Activated naive CD4-positive, alpha-beta T cell (primary cell): ENCODE results near the gene BLOC1S1.

Source experiments
- DNase-seq, 4 experiments: peaks; one replicate each; lab custom pipeline; 2025; lab: John Stamatoyannopoulos, UW

BLOC1S1 gene

DNA sequence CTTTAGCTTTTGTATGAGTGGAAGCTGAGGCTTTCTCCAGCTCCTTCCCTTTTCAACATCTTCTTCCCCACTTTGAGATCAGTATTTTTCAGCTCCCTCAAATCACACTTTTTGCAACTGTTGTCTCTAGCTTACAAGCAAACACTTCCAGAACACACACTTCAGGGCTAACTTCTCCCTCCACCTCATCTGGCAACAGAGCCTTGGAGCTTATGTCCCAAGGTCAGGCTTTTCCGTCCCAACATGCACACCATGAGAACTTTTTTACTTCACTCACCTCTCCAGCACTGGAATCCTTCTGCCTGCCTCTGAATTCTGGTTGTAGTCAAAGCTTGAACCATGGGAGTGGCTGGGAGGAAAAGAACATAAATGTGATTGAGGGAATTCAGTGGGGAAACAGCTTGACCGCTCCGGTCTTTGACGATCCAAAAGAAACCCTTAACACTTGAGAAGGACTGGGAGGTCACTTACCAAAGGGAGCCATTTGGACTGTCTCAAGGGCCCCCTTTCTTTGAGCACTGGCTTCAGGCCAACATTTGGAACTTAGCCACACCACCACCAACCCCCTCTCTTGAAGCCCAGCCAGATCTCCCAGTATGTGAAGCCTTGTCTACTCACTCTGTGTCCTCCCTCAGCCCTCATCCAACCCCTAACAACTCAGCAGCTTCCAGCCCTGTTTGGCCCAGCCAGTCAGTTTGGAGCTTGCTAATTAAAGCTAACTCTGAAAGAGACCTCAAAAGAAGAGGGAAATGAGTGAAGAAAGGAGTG lies 3.9 kb upstream of the BLOC1S1 start:
- no peak for DNase-seq

DNA sequence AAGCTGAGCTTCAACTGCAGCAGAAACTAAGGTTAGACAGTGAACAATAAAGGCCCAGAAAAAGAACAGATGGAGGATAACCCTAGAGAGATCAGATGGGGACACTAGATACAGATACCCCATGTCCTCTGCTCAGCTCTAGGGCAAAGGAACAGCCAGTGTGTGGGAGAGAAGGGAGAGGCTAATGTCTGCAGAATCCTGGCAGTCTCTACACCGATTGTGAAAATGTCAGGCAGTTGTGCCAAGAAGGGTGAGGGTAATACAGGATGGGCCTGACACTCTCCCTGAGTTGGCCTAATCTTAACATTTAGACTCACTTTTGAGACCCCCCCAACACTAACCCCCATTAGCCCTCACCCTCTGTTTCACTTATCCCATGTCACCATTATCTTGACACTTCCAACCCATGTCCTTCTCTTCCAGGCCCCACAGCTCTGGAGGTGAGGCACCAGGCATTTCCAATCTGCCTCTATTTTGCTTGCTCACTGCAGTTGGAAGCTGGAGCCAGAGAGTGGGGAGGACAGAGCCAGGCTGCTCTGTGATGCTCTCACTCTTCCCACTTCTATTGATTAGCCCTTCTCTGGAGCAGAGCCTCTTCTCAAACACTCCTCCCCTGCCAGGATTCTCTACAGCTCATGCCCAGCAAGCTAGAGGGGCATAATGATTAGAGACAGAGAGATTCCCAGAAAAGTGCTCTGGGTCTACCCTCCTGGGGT lies 3.0 kb upstream of the BLOC1S1 start:
- DNase-seq = no peak

DNA sequence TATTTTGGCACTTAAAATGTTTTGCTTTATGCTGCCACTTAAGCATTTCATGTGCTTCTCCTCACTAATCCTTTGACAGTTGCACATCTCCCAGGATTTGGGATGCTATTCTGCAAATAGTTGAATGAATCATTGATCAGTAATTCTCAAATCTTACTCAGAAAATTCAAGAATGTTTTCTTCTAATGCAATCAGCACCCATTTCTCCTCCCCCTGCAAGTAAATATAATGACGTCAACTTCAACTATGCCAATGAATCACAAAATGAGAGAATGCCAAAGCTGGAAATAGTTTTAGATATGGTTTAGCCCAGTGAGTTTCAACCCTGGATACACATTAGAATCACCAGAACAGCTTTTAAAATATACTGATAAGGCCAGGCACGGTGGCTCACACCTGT lies 2.1 kb upstream of the BLOC1S1 start:
- DNase-seq = no peak

DNA sequence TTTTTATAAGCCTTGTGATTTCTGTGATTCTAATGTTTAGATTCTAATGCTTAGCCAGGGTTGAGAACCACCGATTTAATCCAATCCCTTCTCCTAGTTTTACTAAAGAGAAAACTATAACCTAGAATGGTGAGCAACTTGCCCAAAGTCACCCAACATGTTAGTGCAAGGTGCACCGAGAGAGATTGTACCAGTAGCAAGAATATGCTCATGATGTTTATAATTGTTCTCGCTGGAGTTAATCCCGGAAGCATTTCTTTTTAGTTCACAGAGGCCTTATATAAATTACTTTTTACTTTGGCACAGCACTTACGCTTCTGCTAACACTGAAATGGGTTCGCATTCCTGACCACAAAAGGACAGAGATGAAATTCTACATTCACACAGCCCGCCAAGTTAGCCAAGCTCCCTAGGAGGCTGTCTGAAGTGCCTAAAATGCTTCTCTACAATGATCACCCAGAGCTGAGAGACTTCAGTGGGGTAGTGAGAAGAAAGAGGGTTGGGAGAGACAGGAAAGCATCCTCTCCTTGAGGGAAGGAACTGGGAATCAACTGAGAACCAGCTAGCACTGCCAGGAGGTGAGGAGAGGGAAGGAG lies 579 bp upstream of the BLOC1S1 start:
- no peak for DNase-seq

GRCh38 chr12:55716582-55716957 lies 724 bp downstream of the BLOC1S1 start:
- no peak for DNase-seq

DNA sequence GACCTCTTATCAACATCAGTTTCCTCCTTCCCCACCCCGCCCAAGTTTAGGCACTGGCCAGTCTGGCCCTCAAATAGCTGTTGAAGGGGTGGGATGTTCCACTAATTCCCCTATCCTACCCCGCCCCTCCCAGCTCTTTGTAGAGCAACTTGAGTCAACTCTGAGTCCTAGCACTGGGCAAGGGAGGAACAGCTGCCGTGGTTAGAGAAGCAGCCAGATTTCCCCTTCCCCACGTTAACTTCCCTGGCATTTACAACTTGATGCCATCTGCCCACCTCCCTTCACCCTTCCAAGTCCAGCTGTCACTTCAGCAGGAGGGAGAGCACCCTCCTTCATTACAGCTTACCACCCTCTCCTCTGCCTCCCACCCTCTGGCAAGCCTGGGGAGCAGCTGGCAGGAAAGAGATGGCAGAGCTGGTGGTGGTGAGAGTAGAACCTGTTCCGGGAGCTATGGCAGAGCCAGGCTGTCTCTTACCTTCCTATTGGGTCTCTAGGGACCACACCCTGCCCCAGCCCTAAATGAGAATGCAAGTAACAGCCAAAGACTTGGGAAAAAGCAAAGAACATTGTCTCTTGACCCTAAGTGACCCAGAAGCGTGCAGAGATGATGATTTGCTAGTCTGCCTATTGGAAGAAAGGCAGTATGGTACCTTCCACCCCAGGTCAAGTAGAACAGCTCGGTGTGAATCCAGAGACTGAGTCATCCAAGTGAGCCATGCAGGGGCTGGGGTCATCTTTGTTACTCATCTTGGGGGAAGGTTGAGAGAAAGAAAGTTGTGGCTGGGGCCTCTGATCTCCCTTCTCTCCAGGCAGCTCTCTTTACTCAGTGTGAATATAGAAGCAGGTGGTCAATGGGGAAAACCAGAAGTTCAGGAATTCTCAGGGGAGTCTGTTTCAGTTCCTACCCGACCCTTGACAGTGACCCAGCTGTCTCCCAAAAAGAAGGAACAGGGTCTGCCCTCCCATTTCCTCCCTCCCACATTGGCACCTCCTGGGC lies 1.5 kb downstream of the BLOC1S1 start:
- DNase-seq = no peak

DNA sequence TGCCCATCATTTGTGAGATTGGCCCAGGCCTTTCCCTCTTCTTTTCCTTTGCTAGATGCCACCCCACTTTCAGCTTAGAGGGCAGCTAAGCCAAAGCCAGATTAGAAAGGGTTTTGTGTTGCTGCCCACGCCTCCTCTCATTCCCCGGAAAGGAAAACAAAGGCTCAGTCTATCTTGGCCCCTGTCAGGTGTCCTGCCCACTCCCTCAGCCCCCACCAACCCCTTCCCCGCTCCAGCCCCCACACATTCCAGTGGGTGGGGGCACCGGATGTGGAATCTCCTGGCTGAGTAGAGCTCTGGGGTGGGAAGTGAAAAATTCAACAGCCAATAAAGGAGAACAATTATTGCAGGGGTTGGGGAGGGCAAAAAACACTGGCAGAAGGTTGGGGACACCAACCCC lies 2.2 kb downstream of the BLOC1S1 start:
- DNase-seq = no peak

DNA sequence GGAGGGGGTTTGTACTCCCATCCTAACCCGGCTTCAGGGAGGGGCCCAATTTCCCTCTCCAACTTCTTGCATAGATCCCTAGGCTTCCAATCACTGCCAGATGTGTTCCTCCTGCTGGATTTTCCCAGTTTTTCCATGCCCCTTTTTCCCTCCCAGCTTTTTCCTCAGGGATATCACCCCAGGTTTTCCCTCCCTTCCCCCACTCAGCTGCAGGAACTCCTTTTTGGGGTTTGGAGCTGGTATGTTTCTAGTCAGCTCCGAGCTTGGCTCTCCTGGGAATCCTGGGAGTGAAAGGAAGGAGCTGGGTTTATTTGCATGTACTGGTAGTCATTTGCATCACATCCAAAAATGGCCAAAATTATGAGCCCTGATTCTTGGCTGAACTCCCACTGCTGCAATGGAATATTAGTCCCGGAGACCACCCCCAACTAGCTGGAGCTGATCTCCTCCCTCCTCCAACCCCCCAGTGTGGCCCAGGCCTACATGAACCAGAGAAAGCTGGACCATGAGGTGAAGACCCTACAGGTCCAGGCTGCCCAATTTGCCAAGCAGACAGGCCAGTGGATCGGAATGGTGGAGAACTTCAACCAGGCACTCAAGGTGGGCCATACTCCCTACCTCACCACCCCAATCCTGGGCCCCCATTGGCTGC lies 2.9 kb downstream of the BLOC1S1 start:
- no peak for DNase-seq

DNA sequence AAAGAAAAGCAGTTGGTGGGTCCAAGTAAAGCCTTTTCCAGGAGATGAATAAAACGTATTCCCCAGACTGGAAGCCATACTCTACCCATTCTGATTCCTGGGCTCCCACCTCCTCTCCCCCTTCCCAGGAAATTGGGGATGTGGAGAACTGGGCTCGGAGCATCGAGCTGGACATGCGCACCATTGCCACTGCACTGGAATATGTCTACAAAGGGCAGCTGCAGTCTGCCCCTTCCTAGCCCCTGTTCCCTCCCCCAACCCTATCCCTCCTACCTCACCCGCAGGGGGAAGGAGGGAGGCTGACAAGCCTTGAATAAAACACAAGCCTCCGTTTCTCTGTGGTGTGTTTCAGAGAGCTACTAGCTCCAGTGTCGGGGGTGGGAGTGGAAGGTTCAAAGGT lies 3.5 kb downstream of the BLOC1S1 start:
- DNase-seq = no peak

DNA sequence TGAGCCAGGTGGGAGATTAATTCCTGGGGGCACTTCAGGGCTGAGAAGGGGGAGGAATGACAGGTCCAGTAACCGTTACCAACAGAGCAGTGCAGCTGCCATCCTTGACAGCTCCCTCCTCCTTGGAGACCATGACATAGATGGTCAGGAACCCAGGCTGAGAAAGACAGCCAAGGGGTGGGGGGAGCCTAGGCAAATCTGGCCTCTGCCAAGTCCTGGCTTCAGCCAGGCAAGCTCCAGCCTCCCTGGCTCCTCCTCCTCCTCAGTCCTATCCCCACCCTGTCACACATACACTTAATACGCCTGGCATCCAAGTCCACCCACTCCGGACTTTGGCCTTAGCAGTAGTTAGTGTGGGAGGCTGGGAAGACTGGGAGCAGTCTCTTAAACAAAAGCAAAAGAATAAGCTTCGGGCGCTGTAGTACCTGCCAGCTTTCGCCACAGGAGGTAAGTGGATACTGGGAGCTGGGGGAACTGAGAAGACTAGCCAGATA lies 4.3 kb downstream of the BLOC1S1 start, which contains the start of gene RDH5:
Gene RDH5 (plus strand): TSS at position 323 of the 494 bp plus-strand sequence. CDS start 792 bp downstream, outside the sequence.
- no peak for DNase-seq

DNA sequence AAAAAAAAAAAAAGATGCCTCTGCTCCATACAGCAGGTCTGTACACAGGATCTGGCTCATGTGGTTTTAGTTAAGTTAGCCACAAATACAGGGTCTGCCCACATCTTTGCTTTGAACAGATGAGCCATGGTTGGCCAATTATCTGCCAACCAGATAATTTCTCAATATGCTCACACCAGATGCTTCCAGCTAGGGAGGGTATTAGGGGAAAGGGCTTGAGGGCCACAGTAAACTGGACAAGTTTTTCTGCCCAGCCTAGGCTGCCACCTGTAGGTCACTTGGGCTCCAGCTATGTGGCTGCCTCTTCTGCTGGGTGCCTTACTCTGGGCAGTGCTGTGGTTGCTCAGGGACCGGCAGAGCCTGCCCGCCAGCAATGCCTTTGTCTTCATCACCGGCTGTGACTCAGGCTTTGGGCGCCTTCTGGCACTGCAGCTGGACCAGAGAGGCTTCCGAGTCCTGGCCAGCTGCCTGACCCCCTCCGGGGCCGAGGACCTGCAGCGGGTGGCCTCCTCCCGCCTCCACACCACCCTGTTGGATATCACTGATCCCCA lies 5.1 kb downstream of the BLOC1S1 start:
- DNase-seq = no peak

- DNase-seq = no peak
Observed at GRCh38 chr12:55721601-55722213, 5.9 kb downstream of the BLOC1S1 start.

- DNase-seq = no peak
Observed at GRCh38 chr12:55722948-55723347, 7.1 kb downstream of the BLOC1S1 start.

DNA sequence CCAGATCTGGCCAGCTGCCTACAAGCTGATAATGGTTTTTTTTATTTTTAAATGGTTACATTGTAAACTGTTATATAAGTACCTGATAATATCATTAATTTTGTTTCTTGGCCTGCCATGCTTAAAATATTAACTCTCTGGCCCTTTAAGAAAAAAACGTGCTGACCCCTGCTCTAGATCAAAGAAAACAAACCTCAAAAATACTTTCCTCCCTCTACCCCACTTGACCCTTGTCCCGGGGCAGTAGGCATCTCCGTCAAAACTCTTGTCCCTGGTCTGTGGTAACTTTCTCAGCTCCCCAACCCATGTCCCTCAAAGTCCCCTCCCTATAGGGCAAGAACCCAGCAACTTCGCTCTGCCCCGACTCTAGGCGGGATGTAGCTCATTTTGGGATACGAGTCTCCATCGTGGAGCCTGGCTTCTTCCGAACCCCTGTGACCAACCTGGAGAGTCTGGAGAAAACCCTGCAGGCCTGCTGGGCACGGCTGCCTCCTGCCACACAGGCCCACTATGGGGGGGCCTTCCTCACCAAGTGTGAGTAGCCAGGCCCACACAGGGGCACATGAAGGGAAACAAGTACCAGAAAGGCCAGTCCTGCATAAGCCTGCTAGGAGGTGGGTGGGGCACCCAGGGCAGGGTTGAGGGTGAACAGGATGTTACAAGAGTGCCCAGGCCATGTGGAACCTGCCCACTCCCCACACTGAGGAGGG lies 7.8 kb downstream of the BLOC1S1 start:
- DNase-seq = no peak

DNA sequence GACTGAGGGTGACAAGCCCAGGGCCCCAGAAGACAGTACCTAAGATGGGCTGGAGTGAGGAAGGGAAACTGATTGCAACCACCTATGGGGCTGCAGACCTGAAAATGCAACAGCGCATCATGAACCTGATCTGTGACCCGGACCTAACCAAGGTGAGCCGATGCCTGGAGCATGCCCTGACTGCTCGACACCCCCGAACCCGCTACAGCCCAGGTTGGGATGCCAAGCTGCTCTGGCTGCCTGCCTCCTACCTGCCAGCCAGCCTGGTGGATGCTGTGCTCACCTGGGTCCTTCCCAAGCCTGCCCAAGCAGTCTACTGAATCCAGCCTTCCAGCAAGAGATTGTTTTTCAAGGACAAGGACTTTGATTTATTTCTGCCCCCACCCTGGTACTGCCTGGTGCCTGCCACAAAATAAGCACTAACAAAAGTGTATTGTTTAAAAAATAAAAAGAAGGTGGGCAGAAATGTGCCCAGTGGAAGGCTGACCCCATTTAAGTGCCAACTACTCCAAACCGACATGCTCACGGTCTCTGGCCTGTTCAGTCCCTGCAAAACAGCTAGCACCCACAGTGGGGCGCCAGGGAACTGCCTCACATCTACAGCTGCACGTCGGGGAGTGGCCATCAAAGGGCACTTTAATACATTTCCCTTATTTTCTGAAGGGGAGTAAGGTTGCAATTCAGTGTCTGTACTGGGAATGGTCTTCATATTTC lies 8.5 kb downstream of the BLOC1S1 start:
- DNase-seq = peak in 2 of 4 experiments; percentile 51 to 55

GRCh38 chr12:55724940-55725309 lies 9.1 kb downstream of the BLOC1S1 start:
- DNase-seq = no peak

DNA sequence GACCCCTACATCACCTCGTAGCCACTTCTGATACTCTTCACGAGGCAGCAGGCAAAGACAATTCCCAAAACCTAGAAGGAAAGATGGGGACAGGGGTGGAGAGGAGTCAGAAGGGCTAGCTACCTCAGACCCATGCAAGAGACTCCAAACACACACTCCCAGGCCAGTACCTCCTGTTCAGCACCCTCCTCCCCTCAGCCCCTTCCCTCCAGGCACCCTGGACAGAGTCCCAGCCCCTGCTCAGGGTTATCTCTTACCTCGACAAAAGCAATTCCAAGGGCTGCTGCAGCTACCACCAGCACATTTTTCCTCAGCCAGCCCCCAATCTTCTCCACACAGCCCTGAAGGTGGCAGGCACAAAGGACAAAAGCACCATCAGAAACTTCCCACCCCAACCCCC lies 9.7 kb downstream of the BLOC1S1 start:
- DNase-seq = no peak

DNA sequence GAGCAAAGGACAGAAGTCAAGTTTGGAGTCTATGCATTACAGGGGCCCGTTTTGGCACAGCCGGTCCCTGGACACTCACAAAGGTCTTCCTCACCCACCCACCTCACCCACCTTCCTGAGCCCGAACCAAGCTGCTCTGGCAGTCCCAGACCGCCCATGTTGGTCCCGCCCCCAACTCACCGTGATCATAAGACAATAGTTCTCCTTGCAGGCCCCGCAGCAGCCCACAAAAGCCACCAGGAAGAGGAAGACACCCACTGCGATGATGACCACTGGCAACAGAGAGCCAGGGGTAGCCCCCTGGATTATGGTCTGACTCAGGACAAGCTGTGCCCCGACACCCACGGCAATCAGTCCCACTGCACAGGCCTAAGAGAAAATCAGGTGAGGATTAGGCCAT lies 11.1 kb downstream of the BLOC1S1 start:
- no peak for DNase-seq

DNA sequence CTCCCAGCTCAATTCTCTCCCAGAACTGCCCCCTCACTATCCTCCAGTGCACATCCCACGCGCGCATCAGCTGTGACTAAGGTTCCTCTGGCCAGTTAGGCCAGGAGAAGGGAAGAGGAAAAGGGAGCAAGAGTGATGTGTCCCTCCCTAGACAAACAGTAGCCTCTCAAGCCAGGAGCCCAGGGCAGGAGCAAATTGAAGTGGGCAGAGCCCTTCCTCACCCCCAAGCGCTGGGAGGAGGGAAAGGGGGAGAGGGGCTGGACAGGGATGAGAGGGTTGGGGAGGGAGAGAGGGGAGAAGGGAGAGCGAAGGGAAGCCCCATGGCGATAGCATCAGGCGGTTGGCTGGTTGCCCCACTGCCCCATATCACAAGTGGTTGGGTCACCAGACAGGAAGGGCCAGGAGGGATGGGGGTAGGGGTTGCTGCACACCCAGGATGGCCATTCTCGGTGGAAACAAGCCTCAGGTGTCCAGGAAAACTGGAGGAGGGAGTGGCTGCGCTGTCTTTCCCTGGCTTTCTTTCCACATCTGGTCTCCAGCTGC lies 11.9 kb downstream of the BLOC1S1 start:
- no peak for DNase-seq
